Measurements from ENCODE around the gene FHOD3.

The FHOD3 gene

DNA sequence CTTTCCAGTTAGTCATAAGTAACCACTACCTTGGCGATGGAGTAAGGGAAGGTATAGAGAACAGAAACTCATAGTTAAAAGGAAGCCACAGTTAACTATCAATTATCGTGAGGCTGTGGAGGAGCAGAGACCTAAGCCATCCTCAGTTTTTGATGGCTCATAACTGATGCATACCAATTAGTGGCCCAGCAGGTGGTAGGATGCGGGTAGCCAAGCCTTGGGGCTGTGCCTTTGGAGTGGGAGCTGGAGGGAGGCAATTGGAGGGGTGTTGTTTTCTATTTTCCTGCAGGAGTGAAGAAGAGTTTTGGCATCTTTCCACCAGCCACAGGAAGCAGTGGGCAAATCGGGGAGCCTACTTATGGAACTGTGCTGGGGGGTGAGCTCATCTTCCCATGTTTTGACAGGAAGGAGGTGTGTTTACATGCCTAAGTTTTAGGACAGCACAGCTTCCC, 336.5 kb downstream of the FHOD3 start:
- Histone ChIP-seq H3K36me3 (ENCODE audit: insufficient read depth, low read length) (no peaks in the 10 kb centered on the region), H3K4me3 (ENCODE audit: low read length, poor library complexity, severe bottlenecking) (no peak overlapping the region), H3K27me3 (ENCODE audit: insufficient read depth, low read length, poor library complexity, severe bottlenecking) (no peaks in the 10 kb centered on the region), H4K20me1 (ENCODE audit: insufficient read depth, low read length, poor library complexity, severe bottlenecking) (no peaks in the 10 kb centered on the region), H3K9me3 (ENCODE audit: insufficient read depth, low read depth, low read length) (no peaks in the 10 kb centered on the region), H2AFZ (ENCODE audit: low read length) (no peak overlapping the region), H3K9ac (ENCODE audit: low read depth, low read length, poor library complexity, severe bottlenecking) (no peak overlapping the region), H3K4me1 (ENCODE audit: insufficient read depth, low read length, poor library complexity, severe bottlenecking) (no peaks in the 10 kb centered on the region), H3F3A (ENCODE audit: low read depth) (no peaks in the 10 kb centered on the region), H3K79me2 (ENCODE audit: insufficient read depth, low read length) (no peaks in the 10 kb centered on the region), H3K4me2 (ENCODE audit: low read depth, low read length, poor library complexity, severe bottlenecking) (no peak overlapping the region), H3K9me2 (replicated peaks; ENCODE audit: low read depth, low read length) (no peaks in the 10 kb centered on the region)
- TF ChIP-seq CTCF (conservative IDR thresholded peaks at IDR 0.05; ENCODE audit: low read length) (no peak), EZH2phosphoT487 (IDR thresholded peaks at IDR 0.05; ENCODE audit: borderline replicate concordance) (no peak)

- H3K36me3 ChIP-seq (ENCODE audit: insufficient read depth, low read length), result no peaks in the 10 kb centered on the region
- no peaks in the 10 kb centered on the region for H4K20me1 ChIP-seq (ENCODE audit: insufficient read depth, low read length, poor library complexity, severe bottlenecking)
- H3K4me3 ChIP-seq (ENCODE audit: low read length, poor library complexity, severe bottlenecking), result no peak overlapping the region
- no peaks in the 10 kb centered on the region for H3K9me2 ChIP-seq (replicated peaks; ENCODE audit: low read depth, low read length)
- no peaks in the 10 kb centered on the region for H3K79me2 ChIP-seq (ENCODE audit: insufficient read depth, low read length)
- no peak overlapping the region for H2AFZ ChIP-seq (ENCODE audit: low read length)
- no peak overlapping the region for H3K4me2 ChIP-seq (ENCODE audit: low read depth, low read length, poor library complexity, severe bottlenecking)
- H3F3A ChIP-seq (ENCODE audit: low read depth), result no peaks in the 10 kb centered on the region
- H3K4me1 ChIP-seq (ENCODE audit: insufficient read depth, low read length, poor library complexity, severe bottlenecking), result no peaks in the 10 kb centered on the region
- H3K27me3 ChIP-seq (ENCODE audit: insufficient read depth, low read length, poor library complexity, severe bottlenecking), result no peaks in the 10 kb centered on the region
- no peak overlapping the region for H3K9ac ChIP-seq (ENCODE audit: low read depth, low read length, poor library complexity, severe bottlenecking)
- no peaks in the 10 kb centered on the region for H3K9me3 ChIP-seq (ENCODE audit: insufficient read depth, low read depth, low read length)
- no peak for TF ChIP-seq CTCF (conservative IDR thresholded peaks at IDR 0.05; ENCODE audit: low read length)
- no peak for TF ChIP-seq EZH2phosphoT487 (IDR thresholded peaks at IDR 0.05; ENCODE audit: borderline replicate concordance)
Observed at GRCh38 chr18:36634573-36635216, 337.2 kb downstream of the FHOD3 start.

DNA sequence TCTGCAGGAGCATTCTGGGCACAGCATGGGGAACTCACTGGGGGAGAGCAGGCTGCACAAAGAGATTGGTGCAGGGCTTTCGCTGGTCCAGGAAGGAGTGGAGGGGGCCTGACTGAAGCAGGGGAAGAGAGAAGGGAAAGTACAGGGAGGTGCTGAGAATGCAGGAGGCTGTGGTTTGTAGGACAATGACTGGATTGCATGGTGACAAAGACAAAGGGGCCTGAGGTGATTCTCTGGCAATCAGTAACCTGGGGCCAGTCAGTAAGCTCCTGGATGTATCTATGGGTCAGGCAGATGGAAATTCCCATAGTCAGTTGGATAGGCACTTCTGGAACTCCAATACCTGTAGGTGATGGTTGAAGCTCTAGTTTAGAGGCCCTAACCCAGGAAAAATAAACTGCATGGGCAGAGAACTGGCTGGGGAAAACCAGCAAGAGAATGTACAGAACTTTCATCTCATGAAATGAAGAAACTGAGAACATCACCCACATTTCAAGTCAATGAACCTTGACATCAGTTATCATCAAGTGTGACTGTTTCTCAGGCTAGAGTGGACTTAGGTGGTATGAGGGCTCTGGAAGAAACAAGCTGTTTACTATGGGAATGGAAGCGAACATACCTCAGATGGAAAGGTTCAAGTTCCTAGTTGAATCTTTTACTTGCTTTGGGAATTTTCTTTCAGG, 338.0 kb downstream of the FHOD3 start:
- Histone ChIP-seq H3K9ac (ENCODE audit: low read depth, low read length, poor library complexity, severe bottlenecking) (no peak overlapping the region), H3F3A (ENCODE audit: low read depth) (no peaks in the 10 kb centered on the region), H3K4me3 (ENCODE audit: low read length, poor library complexity, severe bottlenecking) (no peak overlapping the region), H3K9me2 (replicated peaks; ENCODE audit: low read depth, low read length) (no peaks in the 10 kb centered on the region), H4K20me1 (ENCODE audit: insufficient read depth, low read length, poor library complexity, severe bottlenecking) (no peaks in the 10 kb centered on the region), H3K79me2 (ENCODE audit: insufficient read depth, low read length) (no peaks in the 10 kb centered on the region), H3K9me3 (ENCODE audit: insufficient read depth, low read depth, low read length) (no peaks in the 10 kb centered on the region), H3K4me2 (ENCODE audit: low read depth, low read length, poor library complexity, severe bottlenecking) (no peak overlapping the region), H3K36me3 (ENCODE audit: insufficient read depth, low read length) (no peaks in the 10 kb centered on the region), H3K4me1 (ENCODE audit: insufficient read depth, low read length, poor library complexity, severe bottlenecking) (no peaks in the 10 kb centered on the region), H3K27me3 (ENCODE audit: insufficient read depth, low read length, poor library complexity, severe bottlenecking) (no peaks in the 10 kb centered on the region), H2AFZ (ENCODE audit: low read length) (no peak overlapping the region)
- TF ChIP-seq CTCF (conservative IDR thresholded peaks at IDR 0.05; ENCODE audit: low read length) (no peak), EZH2phosphoT487 (IDR thresholded peaks at IDR 0.05; ENCODE audit: borderline replicate concordance) (no peak)
